HUES48 (cell line): ENCODE results near the gene PPFIBP2.
A peak's percentile ranks its signal among the peaks of the same experiment; 100 is the strongest.

Experiments used
- H3K27ac ChIP-seq: one replicate; pipeline ENCODE4 v1.7.0; 2013; ENCODE audit warnings: low read depth, low read length, inconsistent platforms
- H3K27me3 ChIP-seq: 2 replicates; pipeline ENCODE4 v1.6.1; 2013; ENCODE audit warnings: mild to moderate bottlenecking, low read length; ENCODE audit not compliant: control insufficient read depth, insufficient read depth
- H3K36me3 ChIP-seq: 2 replicates; pipeline ENCODE4 v1.6.1; 2013; ENCODE audit warnings: low read length; ENCODE audit not compliant: control insufficient read depth, insufficient read depth
- H3K4me1 ChIP-seq: 2 replicates; pipeline ENCODE4 v1.6.1; 2013; ENCODE audit warnings: mild to moderate bottlenecking, low read length; ENCODE audit not compliant: control insufficient read depth, insufficient read depth
- H3K4me3 ChIP-seq: 2 replicates; pipeline ENCODE4 v1.5.1; 2013; ENCODE audit warnings: mild to moderate bottlenecking, low read depth, low read length
- H3K9ac ChIP-seq: 2 replicates; pipeline ENCODE4 v1.6.1; 2013; ENCODE audit warnings: mild to moderate bottlenecking, low read depth, low read length, moderate library complexity
- H3K9me3 ChIP-seq: 2 replicates; pipeline ENCODE4 v1.6.1; 2013; ENCODE audit warnings: low read length; ENCODE audit not compliant: control insufficient read depth, insufficient read depth

Gene PPFIBP2

GRCh38 chr11:7571640-7572000 lies 57.8 kb downstream of the PPFIBP2 start:
- Histone ChIP-seq H3K27ac (peak overlapping the region; percentile 52), H3K9ac (no peak overlapping the region; the same call in 1 of the 2 replicates), H3K4me1 (peaks cover 44% of the 10 kb centered on the region), H3K9me3 (no peaks in the 10 kb centered on the region), H3K4me3 (no peak overlapping the region), H3K36me3 (no peaks in the 10 kb centered on the region), H3K27me3 (no peaks in the 10 kb centered on the region)

GRCh38 chr11:7572001-7572712 lies 58.4 kb downstream of the PPFIBP2 start:
- Histone ChIP-seq H3K9me3 (no peaks in the 10 kb centered on the region), H3K9ac (no peak overlapping the region; the same call in 1 of the 2 replicates), H3K27ac (peak overlapping the region; percentile 52), H3K27me3 (no peaks in the 10 kb centered on the region), H3K4me3 (no peak overlapping the region), H3K4me1 (peaks cover 49% of the 10 kb centered on the region), H3K36me3 (no peaks in the 10 kb centered on the region)

GRCh38 chr11:7573193-7573557 lies 59.4 kb downstream of the PPFIBP2 start:
- H3K9ac ChIP-seq = no peak overlapping the region
- H3K36me3 ChIP-seq = no peaks in the 10 kb centered on the region
- H3K9me3 ChIP-seq = no peaks in the 10 kb centered on the region
- H3K27ac ChIP-seq = peak overlapping the region; percentile 14
- H3K4me1 ChIP-seq = peaks cover 59% of the 10 kb centered on the region
- no peak overlapping the region for H3K4me3 ChIP-seq
- H3K27me3 ChIP-seq = no peaks in the 10 kb centered on the region

GRCh38 chr11:7573558-7574296 lies 59.9 kb downstream of the PPFIBP2 start:
- H3K27me3 ChIP-seq = no peaks in the 10 kb centered on the region
- H3K27ac ChIP-seq = peak overlapping the region; percentile 46
- H3K4me3 ChIP-seq = no peak overlapping the region
- no peaks in the 10 kb centered on the region for H3K9me3 ChIP-seq
- H3K4me1 ChIP-seq = peaks cover 65% of the 10 kb centered on the region
- H3K36me3 ChIP-seq = no peaks in the 10 kb centered on the region
- no peak overlapping the region for H3K9ac ChIP-seq

GRCh38 chr11:7574491-7575130 lies 60.8 kb downstream of the PPFIBP2 start:
- H3K27ac ChIP-seq = peak overlapping the region; percentile 46
- no peak overlapping the region for H3K4me3 ChIP-seq
- no peaks in the 10 kb centered on the region for H3K36me3 ChIP-seq
- peaks cover 65% of the 10 kb centered on the region for H3K4me1 ChIP-seq
- no peaks in the 10 kb centered on the region for H3K27me3 ChIP-seq
- no peak overlapping the region for H3K9ac ChIP-seq
- H3K9me3 ChIP-seq = no peaks in the 10 kb centered on the region

- peaks cover 65% of the 10 kb centered on the region for H3K4me1 ChIP-seq
Observed at GRCh38 chr11:7575841-7576725, 62.3 kb downstream of the PPFIBP2 start.

DNA sequence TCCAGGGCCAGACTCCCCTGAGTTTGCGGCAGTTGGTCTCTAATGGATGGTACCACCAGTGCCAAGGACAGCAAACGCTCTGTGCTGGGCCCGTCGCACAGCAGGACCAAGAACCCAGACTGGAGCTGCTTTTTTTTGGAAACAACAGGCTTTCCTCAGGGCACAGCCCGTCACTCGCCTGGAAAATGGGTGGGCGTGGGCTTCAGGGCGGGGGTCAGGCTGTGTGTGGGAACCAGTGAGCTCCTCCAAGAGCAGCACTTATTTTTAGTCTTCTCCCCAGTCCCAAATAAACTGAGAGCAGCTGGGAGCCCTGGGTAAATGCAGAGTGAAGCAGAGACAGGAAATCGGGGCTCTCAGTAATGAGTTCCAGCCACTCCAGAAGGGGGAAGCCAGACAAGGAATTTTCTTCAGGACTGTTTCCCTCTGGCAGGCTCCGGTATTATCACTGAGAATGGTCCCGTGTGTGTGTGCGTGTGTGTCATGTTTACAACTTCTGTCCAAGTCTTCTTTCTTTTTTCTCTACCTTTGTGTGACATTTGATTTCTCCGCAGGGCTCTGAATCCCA lies 63.0 kb downstream of the PPFIBP2 start:
- no peak overlapping the region for H3K4me3 ChIP-seq
- no peaks in the 10 kb centered on the region for H3K36me3 ChIP-seq
- no peaks in the 10 kb centered on the region for H3K9me3 ChIP-seq
- no peaks in the 10 kb centered on the region for H3K27me3 ChIP-seq
- peaks cover 59% of the 10 kb centered on the region for H3K4me1 ChIP-seq
- no peak overlapping the region for H3K9ac ChIP-seq
- H3K27ac ChIP-seq = no peak overlapping the region

More at GRCh38 chr11:7575841-7576725, 62.3 kb downstream of the PPFIBP2 start:
- H3K4me3 ChIP-seq = no peak overlapping the region
- H3K36me3 ChIP-seq = no peaks in the 10 kb centered on the region
- H3K27me3 ChIP-seq = no peaks in the 10 kb centered on the region
- H3K9me3 ChIP-seq = no peaks in the 10 kb centered on the region
- H3K27ac ChIP-seq = no peak overlapping the region
- no peak overlapping the region for H3K9ac ChIP-seq

GRCh38 chr11:7577291-7578190 lies 63.7 kb downstream of the PPFIBP2 start:
- no peaks in the 10 kb centered on the region for H3K27me3 ChIP-seq
- no peak overlapping the region for H3K9ac ChIP-seq
- peak overlapping the region; percentile 9 for H3K27ac ChIP-seq
- H3K4me3 ChIP-seq = no peak overlapping the region
- H3K36me3 ChIP-seq = no peaks in the 10 kb centered on the region
- H3K9me3 ChIP-seq = no peaks in the 10 kb centered on the region
- peaks cover 53% of the 10 kb centered on the region for H3K4me1 ChIP-seq

GRCh38 chr11:7578276-7578955 lies 64.6 kb downstream of the PPFIBP2 start:
- Histone ChIP-seq H3K27ac (no peak overlapping the region), H3K4me3 (no peak overlapping the region)

More at GRCh38 chr11:7578276-7578955, 64.6 kb downstream of the PPFIBP2 start:
- Histone ChIP-seq H3K36me3 (no peaks in the 10 kb centered on the region), H3K4me1 (peaks cover 48% of the 10 kb centered on the region), H3K9me3 (no peaks in the 10 kb centered on the region), H3K27me3 (no peaks in the 10 kb centered on the region), H3K9ac (no peak overlapping the region)
